Vagina (tissue), 2 donors: ENCODE measurements around the gene GAS1.

Experiments
- POLR2A ChIP-seq, 2 donors: fragments of 450-650 bp; IDR thresholded peaks; one replicate each; pipeline ENCODE4 v1.6.1; 2017; ENCODE audit warnings: antibody characterized with exemption in 2 of 2, mild to moderate bottlenecking in 2 of 2, moderate library complexity in 2 of 2
- TF ChIP-seq, protein P1 (sequence below), 3 experiments: fragments of 450-650 bp in 2 of 3; fragments of 200-600 bp in 1 of 3; sonication (generic) in 1 of 3; IDR thresholded peaks; one replicate each; pipeline ENCODE4 v1.5.1; 2017 to 2019; ENCODE audit warnings: antibody characterized with exemption in 3 of 3, mild to moderate bottlenecking in 2 of 3, moderate library complexity in 2 of 3

DNA sequence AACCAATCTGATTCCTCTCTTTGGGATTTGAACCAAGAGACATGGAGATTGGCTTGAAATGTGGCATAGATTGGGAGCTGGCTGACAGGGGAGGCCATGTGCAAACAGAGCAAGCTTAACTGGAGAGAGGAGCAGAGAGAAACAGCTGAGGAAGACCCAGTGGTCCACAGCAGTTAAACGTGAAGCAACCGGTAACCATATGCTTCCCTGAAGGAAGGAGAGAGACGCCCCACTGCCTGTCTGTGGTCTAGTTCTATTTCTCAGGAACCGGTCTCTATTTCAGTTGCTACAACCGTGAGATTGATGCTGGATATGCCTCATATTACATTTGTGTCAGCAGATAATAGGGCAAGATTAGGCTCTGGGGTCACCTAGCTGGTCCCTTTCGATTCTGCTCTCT is 13.6 kb upstream of the GAS1 start:
- TF ChIP-seq POLR2A (IDR thresholded peaks at IDR 0.05) = no peak
- TF ChIP-seq, protein P1, sequence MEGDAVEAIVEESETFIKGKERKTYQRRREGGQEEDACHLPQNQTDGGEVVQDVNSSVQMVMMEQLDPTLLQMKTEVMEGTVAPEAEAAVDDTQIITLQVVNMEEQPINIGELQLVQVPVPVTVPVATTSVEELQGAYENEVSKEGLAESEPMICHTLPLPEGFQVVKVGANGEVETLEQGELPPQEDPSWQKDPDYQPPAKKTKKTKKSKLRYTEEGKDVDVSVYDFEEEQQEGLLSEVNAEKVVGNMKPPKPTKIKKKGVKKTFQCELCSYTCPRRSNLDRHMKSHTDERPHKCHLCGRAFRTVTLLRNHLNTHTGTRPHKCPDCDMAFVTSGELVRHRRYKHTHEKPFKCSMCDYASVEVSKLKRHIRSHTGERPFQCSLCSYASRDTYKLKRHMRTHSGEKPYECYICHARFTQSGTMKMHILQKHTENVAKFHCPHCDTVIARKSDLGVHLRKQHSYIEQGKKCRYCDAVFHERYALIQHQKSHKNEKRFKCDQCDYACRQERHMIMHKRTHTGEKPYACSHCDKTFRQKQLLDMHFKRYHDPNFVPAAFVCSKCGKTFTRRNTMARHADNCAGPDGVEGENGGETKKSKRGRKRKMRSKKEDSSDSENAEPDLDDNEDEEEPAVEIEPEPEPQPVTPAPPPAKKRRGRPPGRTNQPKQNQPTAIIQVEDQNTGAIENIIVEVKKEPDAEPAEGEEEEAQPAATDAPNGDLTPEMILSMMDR (IDR thresholded peaks at IDR 0.05) = no peak
